ENCODE measurements around the gene GOLT1A.

The GOLT1A gene

GRCh38 chr1:204196068-204196795 is 17.6 kb downstream of the GOLT1A start, which contains the start of gene KISS1:
Gene KISS1, minus strand, starts transcription at chr1:204196491. Its CDS starts 3,615 bp downstream, at chr1:204192876.
- Mint-ChIP-seq H3K27me3 (ENCODE audit: low read depth) (peaks cover 11% of the 10 kb centered on the region), H3K4me1 (ENCODE audit: low read depth) (no peaks in the 10 kb centered on the region), H3K36me3 (ENCODE audit: low read depth) (no peaks in the 10 kb centered on the region), H3K4me3 (no peak within 1 kb of the TSS), H3K27ac (no peak within 1 kb of the TSS), H3K9me3 (peaks cover 3% of the 10 kb centered on the region)

DNA sequence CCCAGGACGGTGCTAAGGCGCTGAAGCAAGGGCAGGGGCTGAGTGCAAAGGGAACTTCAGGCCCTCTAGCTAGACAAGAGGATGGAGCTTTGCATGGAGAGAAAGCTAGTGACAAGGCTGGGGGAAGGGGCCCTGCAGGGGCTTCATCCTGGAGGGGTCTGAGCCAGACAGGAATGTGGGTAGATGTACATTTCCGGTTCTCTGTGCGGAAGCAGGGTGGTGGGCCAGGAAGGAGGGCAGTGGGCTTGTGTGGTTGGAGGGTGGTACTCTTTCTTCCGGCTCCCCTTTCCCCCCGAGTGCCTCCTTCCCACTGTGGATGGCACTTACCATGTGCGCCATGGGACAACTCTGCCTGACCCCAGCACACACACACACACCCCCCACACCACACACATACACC is 19.0 kb downstream of the GOLT1A start:
- H3K4me3 Mint-ChIP-seq: no peak overlapping the region
- peaks cover 3% of the 10 kb centered on the region for H3K9me3 Mint-ChIP-seq
- H3K36me3 Mint-ChIP-seq (ENCODE audit: low read depth): no peaks in the 10 kb centered on the region
- peaks cover 18% of the 10 kb centered on the region for H3K27me3 Mint-ChIP-seq (ENCODE audit: low read depth)
- peaks cover 2% of the 10 kb centered on the region for H3K4me1 Mint-ChIP-seq (ENCODE audit: low read depth)
- H3K27ac Mint-ChIP-seq: no peak overlapping the region

DNA sequence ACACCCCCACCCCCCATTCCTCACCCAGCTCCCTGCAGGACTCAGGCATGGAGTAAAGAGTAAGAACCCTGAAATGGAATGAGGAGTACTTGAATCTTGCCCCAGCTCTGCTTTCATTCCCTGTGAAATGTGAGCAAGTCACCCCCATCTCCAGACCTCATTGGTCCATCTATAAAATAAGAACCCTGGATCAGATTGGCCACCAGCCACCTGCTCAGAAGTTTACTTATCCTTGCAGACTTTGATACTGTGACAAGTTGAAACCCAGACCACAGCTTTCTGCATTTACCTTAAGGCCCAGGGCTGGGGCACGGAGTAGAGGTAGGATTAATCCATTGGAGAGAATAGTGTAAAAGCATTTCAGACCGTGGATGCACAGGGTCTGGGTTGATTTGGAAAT is 19.7 kb downstream of the GOLT1A start:
- H3K27ac Mint-ChIP-seq: no peak overlapping the region
- H3K27me3 Mint-ChIP-seq (ENCODE audit: low read depth): peaks cover 25% of the 10 kb centered on the region
- H3K4me1 Mint-ChIP-seq (ENCODE audit: low read depth): peaks cover 7% of the 10 kb centered on the region
- no peaks in the 10 kb centered on the region for H3K36me3 Mint-ChIP-seq (ENCODE audit: low read depth)
- peaks cover 3% of the 10 kb centered on the region for H3K9me3 Mint-ChIP-seq
- no peak overlapping the region for H3K4me3 Mint-ChIP-seq

DNA sequence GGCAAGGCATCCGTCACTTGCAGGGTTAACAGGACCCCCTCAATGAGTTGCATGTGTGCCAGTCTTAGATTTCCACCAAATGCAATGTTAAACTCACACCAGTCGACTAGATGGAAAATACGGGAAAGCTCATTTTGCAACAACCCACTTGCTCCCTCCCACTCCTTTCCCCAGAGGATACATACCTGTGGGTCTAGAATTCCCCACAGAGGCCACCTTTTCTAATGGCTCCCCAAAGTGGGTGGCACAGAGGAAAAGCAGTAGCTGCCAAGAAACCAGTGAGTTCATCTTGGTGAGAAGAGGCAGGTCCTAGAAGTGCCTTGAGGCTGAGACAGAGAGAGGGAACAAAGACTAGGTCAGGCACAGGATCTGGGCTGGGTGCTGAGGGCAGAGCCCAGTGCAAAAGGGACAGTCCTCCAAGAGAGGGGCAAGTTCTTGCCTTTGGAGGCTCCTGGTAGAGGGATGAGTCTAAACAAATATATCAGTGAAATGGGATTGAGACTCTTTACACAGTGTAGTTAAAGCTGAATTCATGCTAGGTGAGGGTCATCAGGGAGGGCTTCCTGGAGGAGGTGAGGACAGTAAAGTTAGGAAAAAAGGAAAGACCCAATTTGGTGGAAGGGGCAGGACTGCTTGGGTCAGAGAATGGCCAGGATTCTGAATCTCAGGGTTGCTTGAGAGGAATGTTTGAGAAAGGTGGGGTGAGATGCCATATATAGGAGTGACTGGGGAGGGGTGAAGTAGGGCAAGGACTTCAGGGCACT is 21.0 kb downstream of the GOLT1A start:
- H3K9me3 Mint-ChIP-seq: peaks cover 3% of the 10 kb centered on the region

DNA sequence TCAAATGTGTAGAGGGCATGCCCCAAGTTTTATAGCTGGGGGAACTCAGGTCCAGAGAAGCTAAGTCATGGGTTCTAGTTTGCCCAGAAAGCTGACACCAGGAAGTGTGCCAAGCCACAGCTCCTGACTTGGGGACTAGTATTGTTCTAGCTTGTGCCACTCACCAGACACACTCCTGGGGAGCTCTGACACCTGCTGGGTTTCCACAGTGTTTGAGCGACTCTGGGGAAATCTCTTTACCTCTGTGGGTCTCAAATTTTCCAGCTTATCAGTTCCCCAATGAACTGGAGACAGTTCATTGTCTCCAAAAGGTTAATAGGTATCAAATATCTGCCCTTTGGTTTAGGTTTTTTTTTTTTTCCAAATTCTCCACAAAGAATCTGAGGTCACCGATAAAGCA is 21.7 kb downstream of the GOLT1A start:
- H3K27me3 Mint-ChIP-seq (ENCODE audit: low read depth): peaks cover 44% of the 10 kb centered on the region
- peaks cover 14% of the 10 kb centered on the region for H3K4me1 Mint-ChIP-seq (ENCODE audit: low read depth)
- H3K36me3 Mint-ChIP-seq (ENCODE audit: low read depth): no peaks in the 10 kb centered on the region
- H3K27ac Mint-ChIP-seq: no peak overlapping the region
- H3K9me3 Mint-ChIP-seq: peaks cover 3% of the 10 kb centered on the region
- H3K4me3 Mint-ChIP-seq: no peak overlapping the region

More for the DNA sequence above, 21.0 kb downstream of the GOLT1A start:
- Mint-ChIP-seq H3K27ac (no peak overlapping the region), H3K27me3 (ENCODE audit: low read depth) (peaks cover 37% of the 10 kb centered on the region), H3K4me3 (no peak overlapping the region), H3K36me3 (ENCODE audit: low read depth) (no peaks in the 10 kb centered on the region), H3K4me1 (ENCODE audit: low read depth) (peaks cover 14% of the 10 kb centered on the region)

DNA sequence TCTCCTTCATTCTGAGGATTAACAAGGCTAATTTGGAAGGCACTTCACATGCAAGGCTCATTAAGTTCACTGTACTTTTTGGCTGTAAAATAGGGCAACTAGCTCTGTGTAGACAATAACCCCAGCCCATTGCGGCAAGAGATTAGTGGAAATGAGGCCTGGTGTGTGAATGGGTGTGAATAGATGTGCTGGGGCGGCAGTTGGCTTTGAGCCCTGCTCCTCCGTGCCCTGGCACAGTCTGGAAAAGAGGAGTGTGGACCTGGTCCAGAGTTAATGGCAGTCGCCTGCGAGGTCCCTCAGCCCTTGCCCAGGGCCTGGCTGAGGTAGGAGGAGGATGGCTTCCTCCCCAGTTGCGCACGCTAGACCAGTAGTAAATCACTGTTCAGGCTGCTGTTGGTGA is 22.3 kb downstream of the GOLT1A start:
- Mint-ChIP-seq H3K36me3 (ENCODE audit: low read depth) (no peaks in the 10 kb centered on the region), H3K27me3 (ENCODE audit: low read depth) (peaks cover 49% of the 10 kb centered on the region), H3K27ac (no peak overlapping the region), H3K4me3 (no peak overlapping the region), H3K9me3 (peaks cover 3% of the 10 kb centered on the region), H3K4me1 (ENCODE audit: low read depth) (peaks cover 14% of the 10 kb centered on the region)

DNA sequence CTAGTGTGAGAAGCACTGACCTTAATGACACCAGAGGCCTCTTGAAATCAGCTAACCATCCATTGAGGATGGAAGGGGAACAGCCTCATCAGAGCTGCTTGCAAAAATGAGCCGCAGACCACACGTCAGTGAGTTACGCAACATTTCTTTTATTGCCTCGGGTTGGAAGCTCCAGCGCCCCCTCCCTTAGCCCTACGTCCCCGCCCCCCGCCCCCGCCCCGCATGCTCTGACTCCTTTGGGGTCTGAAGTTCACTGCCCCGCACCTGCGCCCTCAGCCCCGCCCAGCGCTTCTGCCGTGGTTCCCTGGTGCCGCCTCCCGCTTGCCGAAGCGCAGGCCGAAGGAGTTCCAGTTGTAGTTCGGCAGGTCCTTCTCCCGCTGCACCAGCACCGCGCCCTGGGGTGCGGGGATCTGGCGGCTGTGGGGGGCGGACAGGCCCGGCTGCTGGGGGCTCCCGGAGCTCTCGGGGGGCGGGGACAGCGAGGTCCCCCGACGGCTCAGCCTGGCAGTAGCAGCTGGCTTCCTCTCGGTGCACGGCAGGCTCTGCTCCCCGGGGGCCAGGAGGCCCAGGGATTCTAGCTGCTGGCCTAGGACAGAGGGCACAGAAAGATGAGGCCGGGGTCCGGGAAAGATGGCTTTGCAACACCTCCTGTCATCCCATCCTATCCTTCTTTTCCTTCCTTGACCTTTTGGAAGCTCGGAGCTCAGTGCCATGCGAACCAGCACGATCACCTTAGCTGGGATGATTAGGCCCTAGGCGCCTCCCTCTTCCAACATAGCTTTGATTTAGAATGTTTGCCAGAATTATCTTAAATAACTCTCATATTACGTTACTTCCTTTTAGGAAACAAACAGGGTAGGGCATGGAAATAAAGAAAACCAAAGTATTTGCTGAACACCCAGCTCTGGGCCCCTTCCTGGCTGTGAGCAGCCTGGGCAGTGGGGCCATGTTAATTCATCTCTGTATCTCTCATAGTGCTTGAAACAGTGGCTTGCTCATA is 23.3 kb downstream of the GOLT1A start:
- peaks cover 55% of the 10 kb centered on the region for H3K27me3 Mint-ChIP-seq (ENCODE audit: low read depth)
- H3K4me3 Mint-ChIP-seq: no peak overlapping the region
- peaks cover 14% of the 10 kb centered on the region for H3K4me1 Mint-ChIP-seq (ENCODE audit: low read depth)
- no peaks in the 10 kb centered on the region for H3K36me3 Mint-ChIP-seq (ENCODE audit: low read depth)
- peaks cover 3% of the 10 kb centered on the region for H3K9me3 Mint-ChIP-seq
- H3K27ac Mint-ChIP-seq: no peak overlapping the region

DNA sequence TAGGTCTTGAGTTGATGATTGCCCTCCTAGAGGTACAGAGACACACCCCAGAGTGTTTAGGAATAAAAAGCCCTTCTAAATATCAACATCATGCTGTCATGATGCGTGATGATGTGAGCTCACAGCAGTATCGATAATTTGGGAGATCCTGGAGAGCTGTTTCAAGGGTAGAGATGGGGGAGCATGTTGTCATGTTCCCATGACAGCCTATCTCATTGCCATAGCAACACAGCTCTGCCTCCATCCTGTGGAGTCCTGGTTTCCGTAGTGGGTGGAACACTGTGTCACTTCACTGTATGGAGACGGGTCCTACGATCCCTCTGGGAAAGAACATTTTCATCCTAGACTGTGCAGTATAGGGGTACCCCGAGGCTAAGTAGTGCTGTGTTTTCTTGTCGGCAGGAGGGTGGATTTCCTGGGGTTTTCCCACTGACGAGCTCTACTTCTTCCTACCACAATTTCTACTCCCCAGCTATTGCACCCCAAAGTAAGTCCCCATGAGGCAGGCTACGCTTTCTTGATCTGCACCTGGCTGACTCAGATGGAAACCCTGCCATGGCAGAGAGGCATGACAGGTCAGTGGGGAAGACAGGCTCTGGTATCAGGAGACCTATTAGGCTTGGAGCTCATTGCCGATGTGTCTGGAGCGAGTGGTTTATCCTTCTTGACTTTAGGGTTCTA is 24.7 kb downstream of the GOLT1A start:
- Mint-ChIP-seq H3K4me1 (ENCODE audit: low read depth) (peaks cover 14% of the 10 kb centered on the region), H3K27ac (no peak overlapping the region), H3K9me3 (no peaks in the 10 kb centered on the region), H3K36me3 (ENCODE audit: low read depth) (no peaks in the 10 kb centered on the region), H3K27me3 (ENCODE audit: low read depth) (peaks cover 56% of the 10 kb centered on the region), H3K4me3 (no peak overlapping the region)

DNA sequence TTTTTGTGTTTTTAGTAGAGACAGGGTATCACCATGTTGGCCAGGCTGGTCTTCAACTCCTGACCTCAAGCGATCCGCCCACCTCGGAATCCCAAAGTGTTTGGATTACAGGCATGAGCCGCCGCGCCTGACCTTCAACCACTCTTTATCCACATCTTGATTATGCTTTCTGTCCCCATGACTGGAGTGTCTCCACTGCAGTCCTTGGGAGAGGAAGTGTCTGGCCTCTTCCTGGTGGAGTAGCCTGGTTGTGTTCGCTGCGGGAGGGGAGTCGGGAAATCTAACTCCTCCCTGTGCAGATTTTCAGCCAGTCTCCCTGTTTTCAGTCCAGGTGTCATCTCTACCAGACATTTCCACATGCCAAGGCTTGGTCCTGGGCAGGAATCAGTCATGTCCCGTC is 27.2 kb downstream of the GOLT1A start:
- Mint-ChIP-seq H3K27ac (no peak overlapping the region), H3K36me3 (ENCODE audit: low read depth) (no peaks in the 10 kb centered on the region), H3K27me3 (ENCODE audit: low read depth) (peaks cover 52% of the 10 kb centered on the region), H3K4me1 (ENCODE audit: low read depth) (peaks cover 14% of the 10 kb centered on the region), H3K9me3 (no peaks in the 10 kb centered on the region), H3K4me3 (no peak overlapping the region)

DNA sequence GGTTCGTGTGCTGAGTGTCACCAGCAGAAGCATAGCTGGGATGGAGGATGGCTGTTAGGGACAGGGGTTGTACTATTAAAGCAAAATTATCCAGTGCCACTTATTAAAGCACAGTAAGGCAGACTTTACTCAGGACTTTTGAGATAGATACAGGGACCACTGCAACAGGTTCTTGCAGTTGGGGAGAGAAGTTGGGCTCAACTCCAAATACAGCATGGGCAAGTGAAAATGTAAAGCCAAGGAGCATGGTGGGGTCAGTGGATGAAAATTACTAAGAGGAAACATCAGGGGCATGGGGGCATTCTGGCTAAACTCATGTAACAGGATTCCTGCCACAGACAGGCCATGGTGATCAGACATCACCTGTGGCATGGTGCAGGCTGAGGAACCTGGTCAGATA is 32.7 kb downstream of the GOLT1A start:
- Mint-ChIP-seq H3K4me1 (ENCODE audit: low read depth) (no peaks in the 10 kb centered on the region), H3K27me3 (ENCODE audit: low read depth) (peaks cover 6% of the 10 kb centered on the region), H3K9me3 (no peaks in the 10 kb centered on the region), H3K36me3 (ENCODE audit: low read depth) (no peaks in the 10 kb centered on the region), H3K27ac (no peak overlapping the region), H3K4me3 (no peak overlapping the region)

DNA sequence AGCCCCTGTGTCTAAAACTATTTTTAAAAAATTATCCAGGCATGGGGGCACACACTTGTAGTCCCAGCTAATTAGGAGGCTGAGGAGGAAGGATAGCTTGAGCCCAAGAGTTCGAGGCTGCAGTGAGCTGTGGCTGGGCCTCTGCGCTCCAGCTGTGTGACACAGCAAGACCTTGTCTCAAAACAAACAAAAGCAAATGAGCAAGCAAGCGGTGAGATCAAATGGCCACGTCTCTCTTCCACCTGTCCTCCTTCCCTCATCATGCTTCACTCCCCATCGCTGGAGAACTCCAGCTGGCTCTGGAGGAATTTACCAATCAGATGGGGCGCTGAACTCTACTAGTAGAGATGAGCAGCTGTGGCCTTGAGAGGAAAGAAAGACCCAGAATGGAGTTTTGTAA is 33.7 kb downstream of the GOLT1A start:
- Mint-ChIP-seq H3K36me3 (ENCODE audit: low read depth) (no peaks in the 10 kb centered on the region), H3K4me1 (ENCODE audit: low read depth) (no peaks in the 10 kb centered on the region), H3K4me3 (no peak overlapping the region), H3K27me3 (ENCODE audit: low read depth) (no peaks in the 10 kb centered on the region), H3K9me3 (no peaks in the 10 kb centered on the region), H3K27ac (no peak overlapping the region)

DNA sequence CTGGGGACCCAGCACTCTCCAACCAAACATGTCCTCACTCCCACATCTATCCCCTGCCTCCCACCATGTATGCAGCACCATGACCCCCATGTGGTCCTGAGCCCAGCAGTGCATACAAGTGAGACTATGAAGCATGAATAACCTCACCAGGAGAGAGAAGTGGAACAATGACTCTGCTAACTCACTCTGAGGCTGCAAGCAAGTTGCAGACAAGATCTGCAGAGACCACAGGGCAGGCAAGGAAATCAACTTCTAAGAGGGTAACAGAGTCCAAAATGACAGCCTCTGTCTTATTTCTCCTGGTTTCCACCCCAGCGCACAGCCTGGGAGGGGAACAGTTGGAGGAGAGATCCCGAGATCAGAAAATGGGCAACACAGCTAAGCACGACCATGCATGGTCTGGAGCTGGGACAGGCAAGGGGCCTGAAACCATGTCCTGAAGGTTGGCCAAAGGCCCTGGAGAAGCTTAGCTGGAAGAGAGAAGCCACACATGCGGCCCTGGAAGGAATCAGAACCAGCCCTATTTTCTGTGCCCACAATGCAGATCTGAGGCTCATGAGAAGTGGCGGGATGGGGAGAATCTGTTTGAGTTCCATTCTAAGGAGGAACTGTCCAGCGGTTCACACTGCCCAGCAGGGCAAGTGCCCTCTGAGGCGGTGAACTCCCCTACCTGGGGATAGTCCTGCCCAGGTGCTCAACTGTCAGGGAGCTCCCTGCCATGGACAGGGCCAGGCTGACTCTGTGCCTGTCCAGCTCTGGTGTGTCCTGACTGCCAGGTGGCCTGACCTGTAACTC is 35.1 kb downstream of the GOLT1A start:
- no peaks in the 10 kb centered on the region for H3K27me3 Mint-ChIP-seq (ENCODE audit: low read depth)
- no peak overlapping the region for H3K27ac Mint-ChIP-seq
- H3K4me1 Mint-ChIP-seq (ENCODE audit: low read depth): no peaks in the 10 kb centered on the region
- H3K9me3 Mint-ChIP-seq: peaks cover 1% of the 10 kb centered on the region
- no peaks in the 10 kb centered on the region for H3K36me3 Mint-ChIP-seq (ENCODE audit: low read depth)
- H3K4me3 Mint-ChIP-seq: no peak overlapping the region

DNA sequence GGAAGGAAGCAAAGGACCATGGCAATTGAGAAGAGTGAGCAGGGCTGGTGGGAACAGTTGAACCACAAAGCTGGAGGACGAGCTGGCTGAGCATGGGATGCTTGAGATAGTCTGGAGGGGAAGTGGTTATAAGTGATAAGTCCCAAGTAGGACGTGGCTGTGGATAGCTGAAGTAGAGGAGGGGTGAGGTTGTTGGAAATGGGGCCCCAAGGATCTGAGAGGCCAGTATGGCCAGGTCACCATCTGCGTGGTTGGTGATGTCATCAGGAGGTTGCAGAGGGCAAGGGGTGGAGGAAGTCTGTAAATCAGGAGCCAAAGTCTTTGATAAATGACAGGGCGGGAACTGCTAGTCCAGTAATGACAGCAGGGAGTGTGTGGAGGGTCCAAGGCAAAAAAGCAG is 36.7 kb downstream of the GOLT1A start:
- H3K27me3 Mint-ChIP-seq (ENCODE audit: low read depth): no peaks in the 10 kb centered on the region
- H3K36me3 Mint-ChIP-seq (ENCODE audit: low read depth): no peaks in the 10 kb centered on the region
- peaks cover 12% of the 10 kb centered on the region for H3K9me3 Mint-ChIP-seq
- H3K4me3 Mint-ChIP-seq: no peak overlapping the region
- no peak overlapping the region for H3K27ac Mint-ChIP-seq
- no peaks in the 10 kb centered on the region for H3K4me1 Mint-ChIP-seq (ENCODE audit: low read depth)
